ENCODE results near the gene TUBB. TPM values are rescaled to one million over a fixed set of nuclear protein-coding genes. Genes with fewer than 3 reads are reported as not detected.

TUBB gene
- total RNA-seq, 1 experiment from 2014 or later, result 853 TPM

GRCh38 chr6:30703011-30703410 is 17.1 kb upstream of the TUBB start:
- ChIA-PET POLR2A (no interaction called here), CTCF (no interaction called here)
- in situ Hi-C loops (cut with HindIII; ENCODE audit: low pct_unique_long_range_greater_than_20kb, low sequenced_read_pairs) (no loop called here), intact Hi-C loops (cut with micrococcal nuclease; ENCODE audit: unreplicated experiment) (no loop called here)
- no peak overlapping the region for H3K4me3 ChIP-seq (ENCODE audit: low read depth in 2 of 2, low read length in 2 of 2)
- TF ChIP-seq SIN3A (IDR thresholded peaks at IDR 0.05; ENCODE audit: borderline replicate concordance, insufficient read depth, low read depth, low read length) (no peak), TCF7L2 (IDR thresholded peaks at IDR 0.05; ENCODE audit: low read depth, low read length) (no peak), REST (IDR thresholded peaks at IDR 0.05; ENCODE audit: insufficient read depth in 1 of 2, low read depth in 2 of 2, low read length in 1 of 2) (no peak), POLR2AphosphoS5 (IDR thresholded peaks at IDR 0.05; ENCODE audit: low read depth, low read length) (0 out of 2 replicates have a peak, but pooled peaks have one; percentile 47), CTCF (IDR thresholded peaks at IDR 0.05) (no peak)
- no peaks in the 10 kb centered on the region for H3K36me3 ChIP-seq (ENCODE audit: control insufficient read depth, insufficient read depth, low read length)
- no peaks in the 10 kb centered on the region for H3K27me3 ChIP-seq (ENCODE audit: control insufficient read depth, insufficient read depth, low read length)
- H3K27ac ChIP-seq (ENCODE audit: low read length), result no peak overlapping the region
- BruUV-seq (replicated peaks), result no TSS peak
- H3K9me3 ChIP-seq (ENCODE audit: control insufficient read depth, insufficient read depth, low read depth, low read length), result no peaks in the 10 kb centered on the region
- DNase-seq (ENCODE audit: low read depth, low spot score) (no peak), ATAC-seq (peak; percentile 27)
- peaks cover 11% of the 10 kb centered on the region for H3K4me1 ChIP-seq (ENCODE audit: control insufficient read depth, insufficient read depth, low read length)

GRCh38 chr6:30703821-30704220 is 16.3 kb upstream of the TUBB start:
- H3K4me3 ChIP-seq (ENCODE audit: low read depth in 2 of 2, low read length in 2 of 2), result no peak overlapping the region
- no TSS peak for BruUV-seq (replicated peaks)
- in situ Hi-C loops (cut with HindIII; ENCODE audit: low pct_unique_long_range_greater_than_20kb, low sequenced_read_pairs), result no loop called here
- no peak for DNase-seq (ENCODE audit: low read depth, low spot score)
- H3K27ac ChIP-seq (ENCODE audit: low read length), result no peak overlapping the region
- H3K36me3 ChIP-seq (ENCODE audit: control insufficient read depth, insufficient read depth, low read length), result no peaks in the 10 kb centered on the region
- H3K27me3 ChIP-seq (ENCODE audit: control insufficient read depth, insufficient read depth, low read length), result no peaks in the 10 kb centered on the region
- no peak; the same call in 1 of the 2 replicates for ATAC-seq
- POLR2A ChIA-PET, result no interaction called here
- intact Hi-C loops (cut with micrococcal nuclease; ENCODE audit: unreplicated experiment), result no loop called here
- no peaks in the 10 kb centered on the region for H3K9me3 ChIP-seq (ENCODE audit: control insufficient read depth, insufficient read depth, low read depth, low read length)
- CTCF ChIA-PET, result interaction anchor here (0.6 kb wide), 1 partner anchor 13 kb away, joined by 3 read pairs; the partner anchor contains the start of gene MDC1
- H3K4me1 ChIP-seq (ENCODE audit: control insufficient read depth, insufficient read depth, low read length), result peaks cover 11% of the 10 kb centered on the region
- TF ChIP-seq TCF7L2 (IDR thresholded peaks at IDR 0.05; ENCODE audit: low read depth, low read length), result no peak
- TF ChIP-seq POLR2AphosphoS5 (IDR thresholded peaks at IDR 0.05; ENCODE audit: low read depth, low read length), result no peak
- no peak for TF ChIP-seq REST (IDR thresholded peaks at IDR 0.05; ENCODE audit: insufficient read depth in 1 of 2, low read depth in 2 of 2, low read length in 1 of 2)
- no peak for TF ChIP-seq SIN3A (IDR thresholded peaks at IDR 0.05; ENCODE audit: borderline replicate concordance, insufficient read depth, low read depth, low read length)
- TF ChIP-seq CTCF (IDR thresholded peaks at IDR 0.05), result no peak

Measured in Panc1 (cell line).